H1 (cell line): ENCODE measurements around the gene KRTAP21-3.

Experiments
- BACH1 ChIP-seq: IDR thresholded peaks from 2 replicates; pipeline ENCODE4 v1.6.1; 2012; ENCODE audit warnings: low read length, improper control_type of control experiment
- CHD2 ChIP-seq: IDR thresholded peaks from 2 replicates; pipeline ENCODE4 v1.6.1; 2012; ENCODE audit warnings: low read length, improper control_type of control experiment
- CTCF ChIP-seq, 3 experiments: IDR thresholded peaks; 1 replicate in 2 of 3; 2 replicates in 1 of 3; pipeline versions ENCODE4 v1.5.1 to v1.6.1; 2011; ENCODE audit warnings: low read length in 3 of 3, mild to moderate bottlenecking in 3 of 3, inconsistent platforms in 2 of 3, low read depth in 1 of 3, moderate library complexity in 1 of 3; ENCODE audit not compliant: insufficient read depth in 1 of 3; ENCODE audit errors: control extremely low read depth in 1 of 3
- JUND ChIP-seq: IDR thresholded peaks from 2 replicates; pipeline ENCODE4 v1.6.1; 2011; ENCODE audit warnings: mild to moderate bottlenecking, improper control_type of control experiment, low read length
- POLR2A ChIP-seq, 2 experiments: IDR thresholded peaks; 1 replicate in 1 of 2; 2 replicates in 1 of 2; pipeline ENCODE4 v1.6.1; 2011; ENCODE audit warnings: low read depth in 2 of 2, low read length in 2 of 2, mild to moderate bottlenecking in 2 of 2; ENCODE audit errors: control extremely low read depth in 1 of 2
- RXRA ChIP-seq: IDR thresholded peaks from 2 replicates; pipeline ENCODE4 v1.6.1; 2011; ENCODE audit warnings: low read depth, mild to moderate bottlenecking, low read length, moderate library complexity; ENCODE audit not compliant: insufficient read depth
- SIRT6 ChIP-seq: IDR thresholded peaks from one replicate; pipeline ENCODE4 v1.7.1; 2012; ENCODE audit warnings: low read length, inconsistent platforms
- TAF1 ChIP-seq: IDR thresholded peaks from 2 replicates; pipeline ENCODE4 v1.6.1; 2011; ENCODE audit warnings: mild to moderate bottlenecking, low read depth, low read length

DNA sequence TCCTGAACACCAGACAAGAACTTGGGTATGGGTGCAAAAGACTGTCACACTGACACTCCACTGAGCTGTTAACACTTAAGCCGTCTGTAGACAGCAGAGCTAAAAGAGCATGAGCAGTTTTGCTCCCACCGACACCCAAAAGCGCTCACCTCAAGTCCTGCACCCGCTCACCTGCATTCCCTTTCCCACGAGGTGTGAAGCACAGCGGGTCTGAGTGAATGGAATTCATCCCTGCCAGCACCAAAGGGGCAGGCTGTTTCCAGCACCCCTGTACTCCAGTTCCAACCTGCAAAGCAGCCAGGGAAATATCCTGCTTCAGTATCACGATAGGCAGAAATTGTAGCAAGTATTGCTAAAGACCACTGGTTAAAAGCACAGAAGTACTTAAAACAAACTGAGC lies 28.8 kb downstream of the KRTAP21-3 start:
- no peak for TF ChIP-seq CTCF (IDR thresholded peaks at IDR 0.05; ENCODE audit: control extremely low read depth in 1 of 3, insufficient read depth in 1 of 3, low read depth in 1 of 3, low read length in 3 of 3)
- no peak for TF ChIP-seq RXRA
- no peak for TF ChIP-seq SIRT6
- no peak for TF ChIP-seq CHD2
- TF ChIP-seq POLR2A (IDR thresholded peaks at IDR 0.05; ENCODE audit: control extremely low read depth in 1 of 2, low read depth in 2 of 2, low read length in 2 of 2): no peak
- no peak for TF ChIP-seq TAF1
- no peak for TF ChIP-seq JUND
- no peak for TF ChIP-seq BACH1
